Endothelial cell of umbilical vein (primary cell): Measurements from ENCODE around the gene RPL11. TPM values are rescaled to one million over a fixed set of nuclear protein-coding genes. Genes with fewer than 3 reads are reported as not detected.

ENCODE experiments used
- BruUV-seq: library from RNA; stranded (reverse); fragments of 400-500 nt; replicated peaks from 2 replicates; lab custom pipeline; 2021; lab: Mats Ljungman, UMichigan
- CTCF ChIA-PET: fragments of 300-600, 350-600 bp; sonication (Branson Sonifier 250); formaldehyde crosslinking; loops from one replicate; lab custom pipeline; 2021; ENCODE audit warnings: antibody characterized with exemption, inconsistent platforms; lab: Charles Lee
- POLR2A ChIA-PET: fragments of 300-600, 350-600 bp; sonication (Branson Sonifier 250); formaldehyde crosslinking; loops from one replicate; lab custom pipeline; 2021; ENCODE audit warnings: antibody characterized with exemption, inconsistent platforms; lab: Charles Lee
- DNase-seq: peaks from one replicate; pipeline ENCODE4 v3.0.0-alpha.2; 2011; ENCODE audit warnings: low read depth, low spot score
- FAIRE-seq: peaks from 2 replicates; lab custom pipeline; 2011; peaks lifted over from hg19 to GRCh38; lab: Jason Lieb, UNC
- H2AFZ ChIP-seq: 2 replicates; pipeline ENCODE4 v1.6.0; 2012; ENCODE audit warnings: low read depth, low read length, control low read depth, inconsistent platforms
- H3K27ac ChIP-seq: 2 replicates; pipeline ENCODE4 v1.5.1; 2011; ENCODE audit warnings: low read depth, mild to moderate bottlenecking, control low read depth, low read length, moderate library complexity; ENCODE audit not compliant: insufficient read depth
- H3K27me3 ChIP-seq, 2 experiments: 2 replicates each; pipeline versions ENCODE4 v1.6.0 to v1.6.1; 2011; ENCODE audit warnings: low read length in 2 of 2, mixed read lengths in 1 of 2; ENCODE audit not compliant: control insufficient read depth in 2 of 2, insufficient read depth in 2 of 2
- H3K36me3 ChIP-seq, 2 experiments: 2 replicates in 1 of 2; 3 replicates in 1 of 2; pipeline ENCODE4 v1.5.1; 2011; ENCODE audit warnings: low read length in 2 of 2, mild to moderate bottlenecking in 1 of 2, moderate library complexity in 1 of 2; ENCODE audit not compliant: control insufficient read depth in 2 of 2, insufficient read depth in 2 of 2; ENCODE audit errors: extremely low read depth in 1 of 2
- H3K4me1 ChIP-seq: 3 replicates; pipeline ENCODE4 v1.5.1; 2011; ENCODE audit warnings: mild to moderate bottlenecking, low read length; ENCODE audit not compliant: control insufficient read depth, insufficient read depth; ENCODE audit errors: extremely low read depth
- H3K4me2 ChIP-seq: 2 replicates; pipeline ENCODE4 v1.6.1; 2011; ENCODE audit warnings: low read length, control low read depth, mixed read lengths; ENCODE audit not compliant: insufficient read depth
- H3K4me3 ChIP-seq, 3 experiments: fragments of 200-600 bp in 1 of 3; sonication (generic), shearing (Covaris generic) in 1 of 3; replicated peaks in 1 of 3; 2 replicates each; pipeline ENCODE4 v1.5.1; 2011 to 2016; ENCODE audit warnings: control low read depth in 3 of 3, low read length in 3 of 3, mild to moderate bottlenecking in 2 of 3, inconsistent platforms in 1 of 3, low read depth in 1 of 3, moderate library complexity in 1 of 3; ENCODE audit not compliant: insufficient read depth in 1 of 3
- H3K79me2 ChIP-seq: 2 replicates; pipeline ENCODE4 v1.6.0; 2012; ENCODE audit warnings: low read length, inconsistent platforms; ENCODE audit not compliant: control insufficient read depth, insufficient read depth
- H3K9ac ChIP-seq: replicated peaks from 2 replicates; pipeline ENCODE3; 2011; ENCODE audit warnings: low read length, control low read depth; ENCODE audit not compliant: insufficient read depth; ENCODE audit errors: extremely low read depth
- H3K9me1 ChIP-seq: replicated peaks from 3 replicates; pipeline ENCODE4 v1.6.0; 2011; ENCODE audit warnings: mild to moderate bottlenecking, low read length; ENCODE audit not compliant: control insufficient read depth, insufficient read depth; ENCODE audit errors: extremely low read depth
- H3K9me3 ChIP-seq: replicated peaks from 2 replicates; pipeline ENCODE4 v1.5.1; 2012; ENCODE audit warnings: low read length, inconsistent platforms; ENCODE audit not compliant: control insufficient read depth, insufficient read depth
- H4K20me1 ChIP-seq: replicated peaks from 2 replicates; pipeline ENCODE3; 2011; ENCODE audit warnings: mild to moderate bottlenecking, low read length; ENCODE audit not compliant: control insufficient read depth, insufficient read depth; ENCODE audit errors: extremely low read depth
- EZH2 ChIP-seq: IDR thresholded peaks from 2 replicates; pipeline ENCODE4 v1.6.1; 2012; ENCODE audit warnings: borderline replicate concordance, low read depth, mild to moderate bottlenecking, moderate library complexity, low read length, inconsistent platforms; ENCODE audit not compliant: severe bottlenecking
- FOS ChIP-seq: IDR thresholded peaks from 2 replicates; pipeline ENCODE4 v1.6.1; 2011; ENCODE audit warnings: mild to moderate bottlenecking, low read length, moderate library complexity, borderline replicate concordance; ENCODE audit not compliant: insufficient read depth
- GATA2 ChIP-seq: IDR thresholded peaks from 2 replicates; pipeline ENCODE4 v1.7.0; 2011; ENCODE audit warnings: low read depth, mild to moderate bottlenecking, moderate library complexity, mixed read lengths, low read length; ENCODE audit not compliant: insufficient read length, insufficient read depth
- JUN ChIP-seq: IDR thresholded peaks from 2 replicates; pipeline ENCODE4 v1.6.1; 2011; ENCODE audit warnings: borderline replicate concordance, low read depth; ENCODE audit not compliant: insufficient read length, insufficient read depth
- MYC ChIP-seq: IDR thresholded peaks from one replicate; pipeline ENCODE4 v1.6.1; 2011; ENCODE audit warnings: mild to moderate bottlenecking, low read depth, low read length
- POLR2A ChIP-seq: IDR thresholded peaks from 2 replicates; pipeline ENCODE4 v1.6.1; 2012; ENCODE audit warnings: low read depth, mild to moderate bottlenecking, control low read depth, low read length
- POLR2AphosphoS5 ChIP-seq: IDR thresholded peaks from 2 replicates; pipeline ENCODE4 v1.6.1; 2012; ENCODE audit warnings: low read depth, mild to moderate bottlenecking, control low read depth, low read length, moderate library complexity; ENCODE audit not compliant: insufficient read depth
- dilution Hi-C: fragments of 300-500 bp; cut with MboI; formaldehyde crosslinking; loops from one replicate; pipeline ENCODE4 v1.15.0; 2019; ENCODE audit warnings: low sequenced_read_pairs; ENCODE audit not compliant: extremely low pct_ligation_motif_present
- intact Hi-C: fragments of 100-400 bp; cut with micrococcal nuclease; formaldehyde crosslinking; loops from one replicate; pipeline ENCODE4 v1.10.0; 2022
- polyA plus RNA-seq, 4 experiments: library from polyadenylated mRNA; depleted of rRNA in 3 of 4; stranded (reverse) in 3 of 4; unstranded in 1 of 4; fragments of >200 nt; gene quantifications; 2 replicates each; pipeline versions ENCODE4 v1.2.1 to v1.2.3, GENCODE V29; 2011 to 2012; ENCODE audit warnings: missing spikeins in 1 of 4
- total RNA-seq: library from RNA; stranded (reverse); gene quantifications from 2 replicates; pipeline ENCODE4 v1.2.3, GENCODE V29; 2021
- TF ChIP-seq, protein P1 (sequence below), 2 donors: IDR thresholded peaks; 1 replicate in 1 of 2; 2 replicates in 1 of 2; pipeline ENCODE4 v1.5.1; 2011; ENCODE audit warnings: low read length in 2 of 2, mild to moderate bottlenecking in 2 of 2, moderate library complexity in 2 of 2, control low read depth in 1 of 2, inconsistent platforms in 1 of 2, low read depth in 1 of 2; ENCODE audit not compliant: insufficient read depth in 1 of 2; ENCODE audit errors: extremely low read depth in 1 of 2
- TF ChIP-seq, protein P2 (sequence below): IDR thresholded peaks from 2 replicates; pipeline ENCODE4 v1.6.1; 2011; ENCODE audit not compliant: insufficient read depth, insufficient read length

RPL11 gene
- total and polyA plus RNA-seq, 2 donors (not counting 3 experiments of a cell fraction or from before 2014, with no cell fraction given) = 861 to 1,084 TPM

DNA sequence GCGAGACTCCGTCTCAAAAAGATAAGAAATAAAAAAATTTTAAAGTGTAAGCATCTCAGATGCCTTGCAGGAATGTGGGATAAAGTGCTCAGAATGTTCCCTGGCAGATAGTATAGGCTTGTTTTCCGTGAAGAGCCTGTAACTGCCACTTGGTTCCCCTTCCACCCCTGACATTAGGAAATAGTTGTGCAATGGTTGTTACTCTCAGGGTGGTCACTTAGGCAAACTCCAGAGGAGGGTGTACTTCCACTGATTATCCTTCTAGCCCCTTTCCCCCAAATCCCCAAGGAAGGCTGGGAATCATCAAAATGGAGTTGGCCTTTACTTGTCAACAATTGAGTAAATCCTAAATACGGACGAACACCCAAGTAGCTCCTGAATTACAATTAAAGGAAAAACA, 10.4 kb downstream of the RPL11 start:
- H3K9me3 ChIP-seq = no peaks in the 10 kb centered on the region
- H4K20me1 ChIP-seq = peaks cover 11% of the 10 kb centered on the region
- H3K4me2 ChIP-seq = no peak overlapping the region
- no peak overlapping the region for H3K4me3 ChIP-seq
- no TSS peak for BruUV-seq
- intact Hi-C loops = no loop called here
- dilution Hi-C loops = no loop called here
- peaks cover 29 to 31% of the 10 kb centered on the region in 2 experiments for H3K36me3 ChIP-seq
- no peaks in the 10 kb centered on the region for H3K4me1 ChIP-seq
- H2AFZ ChIP-seq = no peak overlapping the region
- no peak overlapping the region for H3K27ac ChIP-seq
- H3K79me2 ChIP-seq = peaks cover 68% of the 10 kb centered on the region
- ChIA-PET POLR2A (no interaction called here), CTCF (no interaction called here)
- no peak overlapping the region for H3K9ac ChIP-seq
- TF ChIP-seq, protein P1, sequence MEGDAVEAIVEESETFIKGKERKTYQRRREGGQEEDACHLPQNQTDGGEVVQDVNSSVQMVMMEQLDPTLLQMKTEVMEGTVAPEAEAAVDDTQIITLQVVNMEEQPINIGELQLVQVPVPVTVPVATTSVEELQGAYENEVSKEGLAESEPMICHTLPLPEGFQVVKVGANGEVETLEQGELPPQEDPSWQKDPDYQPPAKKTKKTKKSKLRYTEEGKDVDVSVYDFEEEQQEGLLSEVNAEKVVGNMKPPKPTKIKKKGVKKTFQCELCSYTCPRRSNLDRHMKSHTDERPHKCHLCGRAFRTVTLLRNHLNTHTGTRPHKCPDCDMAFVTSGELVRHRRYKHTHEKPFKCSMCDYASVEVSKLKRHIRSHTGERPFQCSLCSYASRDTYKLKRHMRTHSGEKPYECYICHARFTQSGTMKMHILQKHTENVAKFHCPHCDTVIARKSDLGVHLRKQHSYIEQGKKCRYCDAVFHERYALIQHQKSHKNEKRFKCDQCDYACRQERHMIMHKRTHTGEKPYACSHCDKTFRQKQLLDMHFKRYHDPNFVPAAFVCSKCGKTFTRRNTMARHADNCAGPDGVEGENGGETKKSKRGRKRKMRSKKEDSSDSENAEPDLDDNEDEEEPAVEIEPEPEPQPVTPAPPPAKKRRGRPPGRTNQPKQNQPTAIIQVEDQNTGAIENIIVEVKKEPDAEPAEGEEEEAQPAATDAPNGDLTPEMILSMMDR (IDR thresholded peaks at IDR 0.05; ENCODE audit: extremely low read depth in 1 of 2, insufficient read depth in 1 of 2, low read depth in 1 of 2, low read length in 2 of 2) = no peak
- no peak for TF ChIP-seq MYC
- TF ChIP-seq POLR2AphosphoS5 = no peak
- TF ChIP-seq, protein P2, sequence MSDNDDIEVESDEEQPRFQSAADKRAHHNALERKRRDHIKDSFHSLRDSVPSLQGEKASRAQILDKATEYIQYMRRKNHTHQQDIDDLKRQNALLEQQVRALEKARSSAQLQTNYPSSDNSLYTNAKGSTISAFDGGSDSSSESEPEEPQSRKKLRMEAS = no peak
- no peak for TF ChIP-seq JUN
- TF ChIP-seq EZH2 = no peak
- TF ChIP-seq GATA2 = no peak
- no peak for TF ChIP-seq POLR2A
- no peak for TF ChIP-seq FOS
- H3K27me3 ChIP-seq = no peaks in the 10 kb centered on the region
- FAIRE-seq (no peak), DNase-seq (no peak)
- H3K9me1 ChIP-seq = no peaks in the 10 kb centered on the region
